Measurements from ENCODE around the gene AMBN. TPM values are rescaled to one million over a fixed set of nuclear protein-coding genes. Genes with fewer than 3 reads are reported as not detected.

AMBN gene
- total and polyA plus RNA-seq, 2 of the 13 experiments (the other 11 are each of a cell fraction or from before 2014, with no cell fraction given) = not detected

- no peak for ATAC-seq
- Histone ChIP-seq H3K27me3 (ENCODE audit: control insufficient read depth in 1 of 2, insufficient read depth in 2 of 2, low read length in 2 of 2) (peaks cover 0 to 3% of the 10 kb centered on the region in 2 experiments; a peak in 1 of 5 replicates), H3K9me3 (ENCODE audit: low read length) (no peaks in the 10 kb centered on the region), H3K4me3 (replicated peaks in 1 of 3; ENCODE audit: insufficient read depth in 1 of 3, low read depth in 2 of 3, low read length in 3 of 3) (no peak overlapping the region), H3K9ac (ENCODE audit: insufficient read depth, low read depth, low read length) (no peak overlapping the region), H3K79me2 (ENCODE audit: insufficient read depth, low read length) (no peaks in the 10 kb centered on the region), H3K4me2 (ENCODE audit: low read depth, low read length) (no peak overlapping the region), H4K20me1 (ENCODE audit: insufficient read depth, low read length) (no peaks in the 10 kb centered on the region), H2AFZ (ENCODE audit: low read length) (no peak overlapping the region), H3K4me1 (ENCODE audit: insufficient read depth, low read length) (peaks cover 7% of the 10 kb centered on the region; the same call in 1 of the 2 replicates), H3K36me3 (replicated peaks in 1 of 2; ENCODE audit: control insufficient read depth in 1 of 2, insufficient read depth in 2 of 2, low read length in 2 of 2) (no peaks in the 10 kb centered on the region), H3K27ac (ENCODE audit: extremely low read length, insufficient read depth, low read length) (no peak overlapping the region)
- intact Hi-C loops (cut with micrococcal nuclease; ENCODE audit: unreplicated experiment) (loop anchor here (10.0 kb wide), 2 partner anchors 946 to 1696 kb away; no protein-coding TSS in a partner anchor), in situ Hi-C loops (cut with HindIII; ENCODE audit: extremely low pct_ligation_motif_present, low pct_unique_long_range_greater_than_20kb) (no loop called here)
- no peak for FAIRE-seq
- TF ChIP-seq IKZF5 (CRISPR knock-in tag; IDR thresholded peaks at IDR 0.05) (no peak), ZNF704 (CRISPR knock-in tag; IDR thresholded peaks at IDR 0.05; ENCODE audit: borderline replicate concordance) (no peak), ZNF143 (CRISPR knock-in tag; IDR thresholded peaks at IDR 0.05) (no peak), TFDP2 (CRISPR knock-in tag; IDR thresholded peaks at IDR 0.05) (no peak), ZNF629 (CRISPR knock-in tag; conservative IDR thresholded peaks at IDR 0.05) (no peak), MNT (IDR thresholded peaks at IDR 0.05) (no peak), MBNL3 (CRISPR knock-in tag; conservative IDR thresholded peaks at IDR 0.05) (no peak), ATF2 (CRISPR knock-in tag; IDR thresholded peaks at IDR 0.05) (no peak), ZNF570 (CRISPR knock-in tag; IDR thresholded peaks at IDR 0.05; ENCODE audit: borderline replicate concordance) (no peak), MED1 (CRISPR knock-in tag; IDR thresholded peaks at IDR 0.05) (no peak), HMGA1 (CRISPR knock-in tag; conservative IDR thresholded peaks at IDR 0.05) (no peak), HCFC1 (IDR thresholded peaks at IDR 0.05; ENCODE audit: low read depth, low read length) (no peak), SYNCRIP (IDR thresholded peaks at IDR 0.05; ENCODE audit: insufficient read depth, low read depth, low read length) (no peak), ZNF276 (CRISPR knock-in tag; IDR thresholded peaks at IDR 0.05; ENCODE audit: low read depth) (no peak), SRSF4 (IDR thresholded peaks at IDR 0.05; ENCODE audit: low read depth, low read length, poor library complexity, severe bottlenecking) (no peak)
- ChIA-PET CTCF (ENCODE audit: low intra/inter-chr PET ratio, low total read pairs) (no interaction called here), POLR2A (no interaction called here)
- no peak for DNase-seq (ENCODE audit: low spot score)
- WGBS (ENCODE audit: low lambda C conversion rate) = 25% methylated on average over 2 of the region's 2 CpGs
- no TSS peak for BruUV-seq (replicated peaks)
Observed at GRCh38 chr4:70608324-70608723, 16.3 kb downstream of the AMBN start.
